Gastroesophageal sphincter (tissue), 4 donors: ENCODE data around the gene TSFM. TPM values are rescaled to one million over a fixed set of nuclear protein-coding genes. Genes with fewer than 3 reads are reported as not detected.

Experiments
- ATAC-seq: fragments of 150-250 bp; one replicate; pipeline ENCODE4 v1.9.1; 2016; ENCODE audit warnings: mild to moderate bottlenecking, moderate library complexity
- H3K27ac ChIP-seq, 4 donors: fragments of 200-600 bp; sonication (generic) in 3 of 4; 1 replicate in 3 of 4; 2 replicates in 1 of 4; pipeline ENCODE4 v1.5.1; 2016 to 2019
- H3K27me3 ChIP-seq: fragments of 200-600 bp; sonication (generic); one replicate; pipeline ENCODE4 v1.5.1; 2019
- H3K36me3 ChIP-seq, 2 donors: fragments of 200-600 bp; sonication (generic); one replicate each; pipeline ENCODE4 v1.5.1; 2019; ENCODE audit warnings: control low read depth in 1 of 2
- H3K4me1 ChIP-seq, 3 donors: fragments of 200-600 bp; sonication (generic); 1 replicate in 2 of 3; 2 replicates in 1 of 3; pipeline ENCODE4 v1.5.1; 2016 to 2019; ENCODE audit warnings: control low read depth in 2 of 3
- H3K4me3 ChIP-seq, 2 donors: fragments of 200-600 bp; sonication (generic); one replicate each; pipeline ENCODE4 v1.5.1; 2019; ENCODE audit warnings: mild to moderate bottlenecking in 1 of 2, moderate library complexity in 1 of 2
- H3K9me3 ChIP-seq, 3 donors: fragments of 200-600 bp; sonication (generic); one replicate each; pipeline ENCODE4 v1.5.1; 2017 to 2019; ENCODE audit warnings: control low read depth in 2 of 3
- CTCF ChIP-seq, 4 experiments: fragments of 200-600 bp in 2 of 4; fragments of 450-650 bp in 2 of 4; sonication (generic) in 1 of 4; IDR thresholded peaks; one replicate each; pipeline ENCODE4 v1.5.1; 2017 to 2019; ENCODE audit warnings: antibody characterized with exemption in 4 of 4, mild to moderate bottlenecking in 2 of 4, moderate library complexity in 2 of 4
- EP300 ChIP-seq: sonication (generic); formaldehyde crosslinking; IDR thresholded peaks from one replicate; pipeline ENCODE4 v1.6.1; 2017; ENCODE audit warnings: antibody characterized with exemption, mild to moderate bottlenecking
- POLR2A ChIP-seq, 2 donors: fragments of 450-650 bp; IDR thresholded peaks; one replicate each; pipeline ENCODE4 v1.6.1; 2017; ENCODE audit warnings: antibody characterized with exemption in 2 of 2, mild to moderate bottlenecking in 2 of 2, moderate library complexity in 1 of 2
- POLR2AphosphoS5 ChIP-seq: sonication (generic); formaldehyde crosslinking; IDR thresholded peaks from one replicate; pipeline ENCODE4 v1.6.1; 2017; ENCODE audit warnings: antibody characterized with exemption
- WGBS, 2 donors: methylation state at CpG; one replicate each; pipeline ENCODE4 v1.1.5; 2018; ENCODE audit warnings: low coverage in 1 of 2; 5-methylcytosine and 5-hydroxymethylcytosine counted together
- total RNA-seq, 4 donors: library from RNA; depleted of rRNA; stranded (reverse); fragments of >200 nt; gene quantifications; one replicate each; pipeline ENCODE4 v1.1.0, GENCODE V29; 2016

The TSFM gene
- total RNA-seq, 4 donors from 2014 or later, result 26.4 to 30.9 (median 29.1) TPM

DNA sequence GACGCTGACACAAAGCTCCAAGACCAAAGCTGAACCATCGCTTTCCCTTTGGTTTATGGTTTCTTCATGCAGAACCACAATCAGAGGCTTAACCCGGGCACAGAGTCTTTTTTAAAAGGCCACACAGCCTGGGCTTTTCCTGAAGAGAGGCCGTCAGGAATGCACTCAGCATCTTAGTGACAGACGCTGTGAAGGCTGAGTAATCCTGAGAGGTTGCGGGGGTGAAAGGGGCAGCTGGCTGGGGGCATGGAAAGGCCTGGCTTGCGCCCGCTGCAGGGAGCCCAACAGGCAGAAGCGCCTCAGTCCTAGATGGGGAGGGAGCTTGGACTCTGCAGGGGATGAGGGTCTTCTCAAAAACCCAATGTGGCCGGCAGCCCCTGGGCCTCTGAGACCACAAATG lies 50.4 kb downstream of the TSFM start:
- no peak for ATAC-seq
- TF ChIP-seq POLR2A (IDR thresholded peaks at IDR 0.05) (no peak), POLR2AphosphoS5 (peak; percentile 13), CTCF (IDR thresholded peaks at IDR 0.05) (no peak), EP300 (no peak)
- Histone ChIP-seq H3K4me1 (peaks cover 41 to 100% (median 87%) of the 10 kb centered on the region in 3 donors), H3K27ac (peak overlapping the region in 3 of 4 donors; percentile 61 to 97 (median 72)), H3K9me3 (no peaks in the 10 kb centered on the region), H3K36me3 (peaks cover 0 to 23% of the 10 kb centered on the region in 2 donors), H3K27me3 (no peaks in the 10 kb centered on the region), H3K4me3 (peak overlapping the region in 1 of 2 donors; percentile 25)
- WGBS, 2 donors, result 0 to 10% methylated on average over 2 to 5 of the region's 10 CpGs

DNA sequence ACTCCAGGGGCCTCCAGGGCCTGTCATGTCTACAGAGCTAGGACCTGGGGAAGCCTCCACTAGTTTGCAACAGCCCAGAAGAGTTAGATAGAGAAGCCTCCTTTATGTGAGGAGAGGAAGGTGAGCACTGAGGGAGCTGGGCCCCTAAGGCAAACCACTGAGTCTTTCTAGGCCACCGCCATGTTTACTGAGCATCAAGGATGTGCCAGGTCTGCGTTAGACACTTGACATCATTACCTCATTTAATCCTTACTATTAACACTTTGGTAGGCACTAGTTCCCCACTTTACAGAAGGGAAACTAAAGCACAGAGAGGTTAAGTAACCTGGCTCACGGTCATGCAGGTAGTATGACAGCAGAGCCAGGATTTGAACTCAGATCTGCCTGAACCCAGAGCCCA lies 51.1 kb downstream of the TSFM start:
- no peaks in the 10 kb centered on the region for H3K9me3 ChIP-seq
- peak overlapping the region in 3 of 4 donors; percentile 61 to 97 (median 72) for H3K27ac ChIP-seq
- H3K4me3 ChIP-seq, result peak overlapping the region in 1 of 2 donors; percentile 25
- H3K4me1 ChIP-seq, result peaks cover 47 to 100% (median 94%) of the 10 kb centered on the region in 3 donors
- no peak for ATAC-seq
- no peaks in the 10 kb centered on the region for H3K27me3 ChIP-seq
- peaks cover 0 to 16% of the 10 kb centered on the region in 2 donors for H3K36me3 ChIP-seq
- TF ChIP-seq POLR2A (IDR thresholded peaks at IDR 0.05) (no peak), EP300 (no peak), CTCF (IDR thresholded peaks at IDR 0.05) (no peak)
- 0 to 35% methylated on average over 1 to 3 of the region's 3 CpGs for WGBS, 2 donors

- Histone ChIP-seq H3K36me3 (peaks cover 0 to 10% of the 10 kb centered on the region in 2 donors), H3K27ac (peak overlapping the region in 3 of 4 donors; percentile 61 to 97 (median 72)), H3K27me3 (no peaks in the 10 kb centered on the region), H3K9me3 (no peaks in the 10 kb centered on the region), H3K4me1 (peaks cover 53 to 100% (median 95%) of the 10 kb centered on the region in 3 donors), H3K4me3 (peak overlapping the region in 1 of 2 donors; percentile 2)
- 60% methylated on average over 1 of the region's 1 CpG; no CpG with 5 or more reads in 1 of the 2 donors for WGBS, 2 donors
- ATAC-seq, result no peak
- TF ChIP-seq EP300, result no peak
- TF ChIP-seq POLR2A (IDR thresholded peaks at IDR 0.05), result no peak
- no peak for TF ChIP-seq POLR2AphosphoS5
- TF ChIP-seq CTCF (IDR thresholded peaks at IDR 0.05), result no peak
Observed at GRCh38 chr12:57834086-57834876, 51.7 kb downstream of the TSFM start.

DNA sequence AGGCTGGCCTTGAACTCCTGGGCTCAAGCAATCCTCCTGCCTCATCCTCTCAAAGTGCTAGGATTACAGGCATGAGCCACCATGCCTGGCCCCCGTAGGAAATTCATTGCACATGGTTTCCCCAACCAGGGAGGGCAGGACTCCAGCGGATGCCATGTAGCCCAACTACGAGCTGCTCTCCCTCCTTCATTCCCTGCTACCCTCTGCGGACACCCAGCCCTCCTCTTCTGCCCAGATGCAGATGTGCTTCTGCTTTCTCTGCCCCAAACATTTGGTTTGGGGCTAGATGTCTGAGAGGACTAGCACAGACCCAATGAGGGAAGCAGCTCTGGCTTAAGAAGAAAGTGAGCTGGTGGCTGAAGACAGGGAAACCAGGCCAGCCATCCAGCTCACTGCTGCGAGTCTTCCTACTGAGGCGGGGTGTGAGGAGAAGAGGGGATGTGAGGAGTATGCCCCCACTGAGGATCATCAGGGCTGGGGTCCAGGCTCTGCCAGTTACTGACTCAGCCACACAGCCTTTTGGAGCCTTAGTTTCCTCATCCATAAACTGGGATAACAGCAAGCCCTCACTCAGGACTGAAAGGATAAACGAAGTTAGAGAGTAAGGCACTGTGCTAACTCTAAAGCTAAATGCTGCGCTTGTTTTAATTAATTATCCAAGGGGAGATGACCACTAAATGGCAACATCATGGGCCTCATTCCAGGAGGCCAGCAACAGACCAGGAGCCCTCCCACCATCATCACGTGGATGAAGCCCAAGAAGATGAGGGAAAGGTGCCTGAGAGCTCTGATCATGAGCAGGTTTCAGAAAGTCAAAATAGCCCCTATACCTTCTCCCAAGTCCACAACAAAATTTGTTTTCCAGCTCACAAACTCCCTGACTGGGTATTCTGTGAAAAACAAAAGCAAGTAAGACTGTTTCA lies 53.0 kb downstream of the TSFM start:
- no peaks in the 10 kb centered on the region for H3K36me3 ChIP-seq
- ATAC-seq, result no peak
- H3K27me3 ChIP-seq, result no peaks in the 10 kb centered on the region
- peak overlapping the region in 1 of 2 donors; percentile 98 for H3K4me3 ChIP-seq
- TF ChIP-seq POLR2A (IDR thresholded peaks at IDR 0.05) (no peak), CTCF (IDR thresholded peaks at IDR 0.05) (no peak), EP300 (no peak), POLR2AphosphoS5 (no peak)
- peaks cover 52 to 100% (median 95%) of the 10 kb centered on the region in 3 donors for H3K4me1 ChIP-seq
- H3K27ac ChIP-seq, result peak overlapping the region; percentile 2 to 97 (median 58)
- no peaks in the 10 kb centered on the region for H3K9me3 ChIP-seq
- WGBS, 2 donors, result 8 to 21% methylated on average over 3 to 6 of the region's 9 CpGs
